Measurements from ENCODE around the gene POLR2M.
A peak's percentile ranks its signal among the peaks of the same experiment; 100 is the strongest.

The POLR2M gene

DNA sequence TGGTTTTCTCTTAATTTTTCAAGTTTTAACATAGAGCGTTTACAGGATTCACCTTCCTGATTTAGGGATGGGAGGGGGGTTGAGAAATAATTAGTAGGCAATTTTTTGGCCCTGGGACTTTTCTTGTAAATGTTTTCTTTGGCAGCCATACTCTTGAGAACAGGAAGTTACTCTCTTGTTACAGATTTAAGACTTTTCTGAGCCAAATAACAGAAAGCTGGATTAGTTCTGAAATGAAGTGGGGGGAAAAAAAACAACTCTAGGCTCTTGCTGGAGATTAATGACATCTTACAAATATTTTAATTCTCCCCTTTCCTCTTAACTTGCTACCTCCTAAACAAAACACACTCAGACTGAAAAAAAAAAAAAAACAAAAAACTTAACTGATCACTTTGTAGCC is 13.8 kb upstream of the POLR2M start:
- DNase-seq, result no peak

DNA sequence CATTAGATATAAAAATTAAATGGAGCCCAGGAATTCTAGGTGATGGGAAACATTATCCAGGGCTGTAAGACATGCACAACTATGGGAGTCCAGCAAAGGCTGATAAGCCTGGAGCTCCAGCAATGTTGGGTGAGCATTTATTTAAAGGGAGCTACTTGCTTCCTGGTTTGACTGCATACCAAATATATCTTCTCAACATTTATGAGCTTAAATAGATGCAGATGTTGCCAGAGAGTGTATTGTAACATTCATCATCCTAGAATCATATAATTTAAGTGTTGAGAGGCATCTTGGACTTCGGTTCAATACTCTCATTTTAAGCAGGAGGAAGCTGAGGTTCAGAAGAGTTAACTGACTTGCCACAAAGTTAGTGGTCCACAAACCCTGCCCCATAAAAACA is 12.2 kb upstream of the POLR2M start:
- DNase-seq, result no peak

DNA sequence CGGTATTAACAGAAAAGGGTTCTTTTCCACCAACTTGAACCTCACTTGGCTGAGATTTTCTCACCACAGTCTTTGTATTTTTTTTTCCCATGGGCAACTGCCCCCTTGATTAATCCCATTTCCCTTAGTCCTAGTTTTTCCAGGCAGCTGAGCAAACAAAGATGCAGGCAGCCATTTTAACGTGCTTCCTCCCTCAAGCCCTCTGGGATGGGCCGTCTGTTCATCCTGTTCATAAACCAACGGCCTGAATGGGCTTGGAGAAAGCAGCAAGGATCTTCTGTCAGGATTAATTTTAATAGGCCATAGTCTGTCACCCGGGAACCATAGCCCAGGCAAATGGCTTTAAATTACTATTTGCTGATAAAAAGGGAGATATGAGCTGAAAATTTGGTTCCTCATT is 10.4 kb upstream of the POLR2M start:
- no peak for DNase-seq

DNA sequence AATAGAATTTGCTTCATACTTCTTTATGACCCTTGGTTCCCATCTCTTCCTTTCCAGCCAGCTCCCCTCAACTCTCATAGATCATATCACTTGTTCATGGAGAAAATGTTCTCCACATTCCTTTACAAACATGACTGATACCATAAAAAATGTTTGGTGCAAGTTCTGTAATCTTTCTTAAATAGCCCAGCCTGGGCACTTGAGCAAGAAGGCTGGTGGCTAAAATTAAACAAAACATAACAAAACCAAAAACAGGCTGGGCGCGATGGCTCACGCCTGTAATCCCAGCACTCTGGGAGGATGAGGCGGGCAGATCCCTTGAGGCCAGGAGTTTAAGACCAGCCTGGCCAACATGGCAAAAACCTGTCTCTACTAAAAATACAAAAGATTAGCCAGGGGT is 8.9 kb upstream of the POLR2M start:
- DNase-seq, result no peak

DNA sequence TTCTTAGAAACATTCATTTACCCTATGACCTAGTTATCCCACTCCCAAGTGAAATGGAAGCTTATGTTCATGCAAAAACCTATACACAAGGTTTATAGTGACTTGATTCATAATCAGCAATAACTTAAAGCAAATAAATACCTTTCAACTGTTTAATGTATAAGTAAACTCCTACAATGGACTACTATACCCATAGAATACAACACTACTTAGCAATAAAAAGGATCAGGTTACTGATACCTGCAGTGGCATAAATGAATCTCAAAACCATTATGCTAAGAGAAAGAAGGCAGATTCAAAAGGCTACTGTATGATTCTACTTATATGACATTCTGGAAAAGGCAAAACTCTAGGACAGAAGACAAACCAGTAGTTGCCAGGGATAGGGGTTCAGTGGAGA is 8.3 kb upstream of the POLR2M start:
- no peak for DNase-seq

DNA sequence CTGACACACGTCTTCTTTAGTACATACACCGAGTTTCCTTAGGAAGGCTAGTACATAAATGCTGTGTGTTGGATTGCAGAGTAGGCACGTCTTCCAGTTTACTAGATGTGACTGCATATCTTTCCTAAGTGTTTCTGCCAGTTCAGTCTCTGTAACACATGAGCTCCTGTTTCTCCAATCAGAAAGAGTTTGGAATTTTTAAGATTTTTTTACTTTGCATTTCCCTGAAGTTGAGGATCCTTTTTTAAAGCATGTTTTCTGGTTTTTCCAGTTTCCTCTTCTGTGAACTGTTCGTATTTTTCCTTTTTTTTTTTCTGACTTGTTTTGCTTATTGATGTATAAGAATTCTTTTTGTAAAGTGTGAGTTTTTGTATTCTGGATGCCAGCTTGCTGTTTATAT is 7.5 kb upstream of the POLR2M start:
- DNase-seq, result no peak

DNA sequence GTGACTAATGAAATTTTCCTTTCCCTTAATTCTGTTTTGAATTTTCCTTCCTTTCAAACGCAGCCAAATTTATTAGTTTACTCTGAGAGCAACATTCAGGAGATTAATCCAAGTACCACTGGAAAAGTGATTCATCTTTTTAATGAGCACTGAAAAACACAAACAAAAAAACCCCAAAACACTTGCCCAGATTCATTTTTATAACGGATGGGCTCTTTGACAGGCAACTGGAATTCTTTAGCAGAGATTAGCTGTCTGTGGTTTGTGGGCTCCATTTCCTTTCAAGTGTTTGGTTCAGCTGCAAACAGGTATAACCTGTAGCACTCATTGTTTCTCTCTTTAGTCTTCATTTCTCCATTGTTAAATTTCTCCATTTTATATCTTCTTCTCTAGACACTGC is 3.1 kb upstream of the POLR2M start:
- DNase-seq, result no peak

DNA sequence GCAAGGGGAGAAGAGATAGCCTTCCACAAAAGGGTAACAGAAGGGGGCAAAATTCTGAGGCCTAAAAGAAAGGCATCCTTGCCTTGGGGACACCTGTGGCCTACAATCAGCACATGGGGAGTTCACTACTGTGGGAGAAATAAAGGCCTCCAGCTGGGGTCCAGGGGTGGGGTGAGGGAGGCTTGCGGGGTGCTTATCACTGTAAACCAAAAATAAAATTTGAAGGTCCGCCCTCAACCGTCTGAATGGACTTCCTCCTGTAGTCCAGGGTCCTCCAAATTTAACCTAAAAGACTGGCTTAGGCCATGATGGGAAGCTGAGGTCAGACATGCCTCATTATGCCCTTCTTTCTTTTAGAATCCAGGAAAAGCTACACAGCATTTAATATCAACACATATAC is 2.1 kb upstream of the POLR2M start:
- DNase-seq, result no peak

DNA sequence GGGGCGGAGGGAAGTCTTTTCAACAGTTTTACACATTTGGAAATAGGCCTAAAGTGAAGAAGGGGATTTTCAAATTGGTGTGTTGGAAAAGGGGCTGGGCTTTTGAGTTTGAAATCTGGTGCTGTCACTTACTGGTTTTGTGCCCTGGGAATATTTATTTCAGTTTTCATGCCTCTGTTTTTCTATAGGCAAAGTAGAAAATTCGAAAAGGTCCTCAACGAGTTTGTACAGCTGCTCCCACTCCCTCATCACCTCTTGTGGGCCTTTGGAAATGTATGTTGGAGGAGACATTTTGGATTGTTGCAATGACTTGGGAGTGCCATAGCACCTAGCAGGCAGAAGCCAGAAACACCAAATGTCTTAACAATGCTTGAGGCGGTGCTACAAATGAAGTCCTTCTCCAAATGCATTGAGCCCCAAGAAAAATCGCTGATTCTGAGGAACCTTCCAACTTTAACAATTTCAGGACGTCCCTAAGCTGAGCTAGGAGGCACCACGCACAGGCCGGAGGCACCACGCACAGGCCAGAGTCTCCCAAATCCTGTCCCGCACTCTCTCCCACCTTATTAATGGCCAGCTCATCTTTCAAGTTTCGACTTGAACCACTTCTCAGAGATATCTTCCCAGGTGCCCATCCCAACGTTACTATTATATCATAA is 639 bp upstream of the POLR2M start:
- no peak for DNase-seq

DNA sequence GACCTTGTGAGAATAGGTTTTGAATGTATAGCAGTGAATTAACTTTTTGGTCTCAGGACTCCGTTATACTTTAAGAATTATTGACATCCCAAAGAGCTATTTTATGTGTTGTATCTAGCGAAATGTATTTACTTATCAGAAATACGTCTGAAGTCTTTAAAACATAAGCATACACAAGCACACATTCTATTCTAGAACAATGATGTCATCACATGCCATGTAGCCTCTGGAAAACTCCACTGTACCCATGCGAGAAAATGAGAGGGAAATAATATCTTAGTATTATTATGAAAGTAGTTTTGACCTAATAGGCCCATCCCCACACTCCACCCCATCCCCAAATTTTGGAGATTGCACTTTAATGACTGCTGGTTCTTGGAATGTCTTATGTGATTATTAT is 1.5 kb downstream of the POLR2M start:
- no peak for DNase-seq

DNA sequence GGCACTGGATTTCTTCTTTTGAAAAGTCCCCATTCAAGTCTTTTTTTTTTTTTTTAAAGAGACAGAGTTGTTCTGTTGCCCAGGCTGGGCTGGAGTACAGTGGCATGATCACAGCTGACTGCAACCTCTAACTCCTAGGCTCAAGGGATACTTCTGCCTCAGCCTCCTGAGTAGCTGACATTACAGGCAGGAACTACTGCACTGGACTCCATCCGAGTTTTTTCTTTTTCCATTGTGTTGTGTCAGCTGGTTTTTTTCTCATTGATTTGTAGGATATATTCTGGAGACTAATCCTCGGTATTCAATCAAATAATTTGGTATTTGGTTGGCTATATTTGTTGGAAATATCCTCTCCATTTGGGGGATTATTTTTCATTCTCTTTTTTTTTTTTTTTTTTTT is 11.8 kb downstream of the POLR2M start:
- DNase-seq, result no peak

DNA sequence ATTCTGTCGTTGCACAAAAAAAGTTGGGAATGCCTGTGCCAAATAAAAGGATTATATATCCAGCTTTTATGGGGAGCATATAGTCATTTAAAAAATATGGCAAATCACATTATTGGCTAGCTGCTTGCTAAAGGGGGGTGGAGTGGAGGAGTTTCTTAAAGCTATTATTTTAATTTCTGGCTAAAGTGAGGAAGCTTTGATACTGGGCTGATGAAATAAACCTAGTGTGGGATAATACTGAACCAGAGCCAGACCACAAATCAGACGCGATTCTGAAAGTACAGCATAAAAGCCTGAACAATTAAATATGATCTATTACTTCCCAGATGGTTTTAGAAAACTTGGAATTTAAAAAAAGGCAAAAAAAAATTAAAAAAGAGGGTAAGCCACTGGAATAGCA is 14.4 kb downstream of the POLR2M start:
- DNase-seq, result no peak

DNA sequence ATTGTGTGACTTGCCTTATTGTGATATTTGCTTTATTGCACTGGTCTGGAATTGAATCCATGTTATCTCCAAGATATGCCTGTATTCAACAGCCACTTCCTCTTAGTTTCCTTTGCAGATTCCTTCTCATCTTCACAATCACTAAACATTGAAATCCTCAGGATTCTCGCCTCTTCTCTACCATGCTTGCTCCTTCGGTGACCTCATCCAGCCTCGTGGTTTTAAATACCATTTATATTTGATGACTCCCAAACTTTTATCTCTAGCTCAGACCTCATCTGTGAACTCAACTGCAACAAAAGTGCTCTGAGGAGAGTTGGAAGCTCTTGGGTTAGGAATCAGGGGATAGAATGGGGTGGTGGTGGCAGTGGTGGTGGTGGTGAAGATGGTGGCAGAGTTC is 19.9 kb downstream of the POLR2M start:
- DNase-seq, result no peak

DNA sequence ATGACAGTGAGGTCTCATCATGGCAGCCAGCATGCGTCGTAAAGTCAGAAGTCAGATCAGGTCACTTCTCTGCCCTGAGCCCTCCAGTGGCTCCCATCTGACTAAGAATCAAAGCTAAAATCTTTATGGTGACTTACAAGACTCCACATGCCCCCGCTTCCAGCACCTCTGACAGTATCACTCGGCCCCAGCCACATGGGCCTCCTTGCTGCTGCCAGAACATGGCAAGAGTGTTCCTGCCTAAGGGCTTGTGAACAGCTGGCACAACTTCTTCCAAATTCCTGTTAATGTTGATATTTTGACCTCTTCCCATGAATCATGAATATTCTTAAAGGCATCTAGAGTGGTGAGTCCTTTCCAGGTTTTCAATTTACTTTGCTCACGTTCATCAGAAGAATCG is 20.5 kb downstream of the POLR2M start:
- no peak for DNase-seq

DNA sequence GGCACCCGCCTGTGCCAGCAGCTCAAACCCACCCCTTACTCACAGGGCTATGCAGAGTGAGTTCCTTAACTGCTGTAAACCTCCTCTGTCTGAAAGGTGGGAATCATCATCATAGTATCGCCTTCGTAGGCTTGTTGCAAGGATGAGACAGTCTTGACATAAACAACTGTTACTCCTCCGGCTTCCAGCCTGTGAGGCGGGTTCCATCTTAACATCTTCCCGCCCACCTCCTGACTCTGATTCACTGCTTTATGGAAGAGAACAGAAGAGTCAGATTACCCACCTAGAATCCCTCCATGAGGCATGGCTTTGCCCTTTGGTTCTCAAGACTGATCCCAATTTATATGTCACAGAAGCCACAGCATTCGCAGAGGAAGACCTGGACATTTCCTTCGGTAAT is 21.9 kb downstream of the POLR2M start:
- no peak for DNase-seq

DNA sequence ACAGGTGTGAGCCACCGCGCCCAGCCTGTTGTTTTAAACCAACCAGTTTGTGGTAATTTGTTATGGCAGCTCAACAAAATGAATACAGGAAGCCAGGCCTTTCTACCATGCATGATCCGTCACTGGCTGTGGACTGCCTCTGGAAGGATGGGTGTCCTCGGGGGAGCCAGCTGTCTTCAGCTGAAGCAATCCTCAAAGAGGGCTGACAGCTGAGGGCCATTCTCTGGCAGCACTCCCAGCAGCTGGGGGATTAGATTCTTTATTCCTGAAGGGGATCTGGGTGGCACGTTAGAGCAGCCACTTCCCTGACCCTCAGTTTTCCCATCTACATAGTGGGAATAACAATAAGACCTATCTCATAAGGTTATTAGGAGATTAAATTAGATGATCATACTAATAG is 24.4 kb downstream of the POLR2M start:
- no peak for DNase-seq

DNA sequence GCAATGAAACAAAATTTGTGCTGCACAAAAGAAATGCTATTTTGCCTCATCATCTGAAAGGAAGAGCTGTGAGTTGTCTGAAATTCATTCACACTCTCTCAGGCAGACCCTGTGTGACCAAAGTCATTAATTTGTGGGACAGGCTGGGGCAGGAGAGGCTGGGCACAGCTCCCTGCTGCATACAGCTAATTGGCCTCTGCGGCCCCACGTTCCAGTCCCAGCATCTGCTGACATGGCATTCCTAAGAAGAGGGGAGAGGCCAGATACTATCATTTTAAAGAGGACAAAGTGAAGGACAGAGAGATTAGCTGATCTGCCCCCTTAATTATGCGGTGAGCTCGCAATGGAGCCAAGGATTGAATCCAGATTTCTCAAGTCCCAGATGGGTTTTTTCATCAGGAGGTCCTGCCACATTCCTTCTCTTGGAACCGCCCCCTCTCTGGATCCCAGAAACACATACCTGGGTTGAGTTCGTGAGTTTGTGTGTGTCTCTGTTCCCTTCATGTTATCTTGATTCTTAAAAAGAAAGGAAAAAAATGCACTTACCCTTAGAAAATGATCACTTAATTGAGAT is 25.1 kb downstream of the POLR2M start:
- no peak for DNase-seq

DNA sequence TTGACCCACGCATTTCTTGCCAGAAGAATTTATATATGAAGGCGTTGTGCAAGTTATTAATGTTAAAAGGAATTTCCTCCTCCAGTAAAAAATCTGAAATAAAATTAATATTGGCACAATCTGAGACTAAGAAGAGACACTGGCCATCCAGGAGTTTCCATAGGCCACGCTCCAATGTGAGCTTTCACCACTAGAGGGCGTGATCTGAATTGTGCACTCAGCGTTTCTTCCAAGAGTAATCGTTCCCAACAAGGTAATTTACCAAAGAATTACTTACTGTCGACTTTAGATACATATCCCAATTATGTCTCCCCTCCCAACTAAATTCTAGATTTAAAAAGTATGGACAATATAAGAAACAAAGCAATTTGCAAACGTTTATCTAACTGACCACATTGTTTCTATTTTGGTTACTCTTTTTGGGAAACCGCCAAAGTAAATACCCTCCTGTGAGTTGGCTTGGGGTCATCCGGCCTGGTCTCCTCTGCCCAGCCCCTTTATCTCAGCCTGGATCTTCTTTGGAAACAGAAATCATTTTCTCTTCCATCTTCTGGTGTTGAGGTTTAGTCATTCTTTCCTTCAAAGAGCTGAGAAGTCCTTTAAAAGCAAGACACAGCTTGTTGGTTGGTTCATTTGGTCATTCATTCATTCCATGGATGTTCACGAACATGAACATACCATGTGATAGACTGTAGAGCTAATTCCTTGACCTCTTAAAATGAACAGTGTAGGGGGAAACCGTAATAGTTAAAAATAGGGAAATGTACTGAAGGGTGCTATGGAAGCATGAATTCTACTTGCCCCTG is 26.2 kb downstream of the POLR2M start:
- DNase-seq, result peak; percentile 65

DNA sequence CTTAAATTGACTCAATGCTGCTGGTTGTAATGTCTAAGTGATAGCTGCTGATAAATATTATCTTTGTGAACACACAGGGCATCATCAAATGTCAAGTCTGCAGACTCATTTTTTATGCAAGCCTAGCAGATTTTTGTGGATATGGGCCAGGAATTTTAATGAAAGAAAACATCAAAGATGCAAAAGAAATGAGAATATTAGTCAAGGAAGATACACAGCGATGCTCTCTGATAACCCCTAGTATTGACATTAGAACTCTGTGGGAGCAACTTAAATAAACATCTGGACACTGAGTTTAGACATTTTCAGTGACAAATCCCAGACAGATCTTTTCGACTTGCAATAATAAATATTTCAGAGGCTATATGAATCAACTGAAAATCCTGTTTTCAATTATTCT is 28.3 kb downstream of the POLR2M start:
- no peak for DNase-seq

DNA sequence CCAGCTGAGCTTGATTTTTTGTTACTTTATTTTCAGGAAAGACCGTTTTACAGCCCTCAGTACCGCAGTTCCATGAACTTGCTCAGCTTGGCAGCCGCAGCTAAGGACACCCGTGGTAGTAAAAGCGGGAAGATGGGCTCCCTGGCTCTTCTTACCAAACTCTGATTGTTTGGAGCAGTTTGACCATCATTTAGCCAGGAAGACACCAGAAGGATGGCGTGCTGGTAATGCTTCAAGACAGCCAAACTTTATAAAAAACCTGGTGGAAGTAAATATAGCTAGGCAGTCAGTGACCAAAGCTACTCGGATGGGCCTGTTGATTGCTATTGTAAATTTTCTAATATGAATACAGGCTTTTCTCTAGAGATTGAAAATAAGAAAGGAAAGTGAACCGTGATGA is 28.9 kb downstream of the POLR2M start:
- DNase-seq, result no peak

DNA sequence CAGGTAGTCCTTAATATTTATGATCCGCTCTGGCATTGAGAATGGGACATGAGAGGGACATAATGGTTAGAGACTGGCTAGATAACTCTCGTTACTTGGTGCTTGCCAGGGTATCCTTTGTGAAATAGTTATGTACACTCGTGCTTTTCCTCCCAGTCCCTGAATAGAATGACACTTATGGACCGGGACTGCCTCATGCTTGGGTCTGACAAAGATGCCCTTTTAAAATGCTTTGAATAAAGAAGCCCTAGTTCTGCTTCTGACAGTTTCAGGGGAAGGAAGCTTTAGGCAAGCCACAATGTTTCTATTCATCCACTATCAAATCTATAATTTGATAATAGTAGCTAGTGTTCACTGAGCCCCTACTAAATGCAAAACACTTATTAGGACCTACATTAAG is 29.4 kb downstream of the POLR2M start:
- no peak for DNase-seq

DNA sequence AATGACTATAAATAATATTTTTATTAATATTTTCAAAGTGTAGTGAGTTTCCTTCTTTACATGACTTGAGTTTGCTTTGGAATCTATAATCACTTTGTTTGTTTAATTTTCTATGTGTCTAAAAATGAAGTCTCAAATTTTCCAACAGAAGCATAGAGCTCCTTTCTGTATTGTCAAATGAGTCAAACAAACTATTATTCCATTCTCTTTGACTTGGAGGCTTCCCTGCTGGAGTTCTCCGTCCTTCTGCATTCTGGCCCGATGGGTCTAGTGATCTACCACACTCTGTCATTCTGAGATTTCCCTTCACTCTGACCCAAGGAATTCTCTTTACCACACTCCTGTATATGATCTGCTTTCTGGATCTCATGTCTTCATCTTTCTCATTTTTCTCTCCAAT is 30.1 kb downstream of the POLR2M start:
- DNase-seq, result no peak

DNA sequence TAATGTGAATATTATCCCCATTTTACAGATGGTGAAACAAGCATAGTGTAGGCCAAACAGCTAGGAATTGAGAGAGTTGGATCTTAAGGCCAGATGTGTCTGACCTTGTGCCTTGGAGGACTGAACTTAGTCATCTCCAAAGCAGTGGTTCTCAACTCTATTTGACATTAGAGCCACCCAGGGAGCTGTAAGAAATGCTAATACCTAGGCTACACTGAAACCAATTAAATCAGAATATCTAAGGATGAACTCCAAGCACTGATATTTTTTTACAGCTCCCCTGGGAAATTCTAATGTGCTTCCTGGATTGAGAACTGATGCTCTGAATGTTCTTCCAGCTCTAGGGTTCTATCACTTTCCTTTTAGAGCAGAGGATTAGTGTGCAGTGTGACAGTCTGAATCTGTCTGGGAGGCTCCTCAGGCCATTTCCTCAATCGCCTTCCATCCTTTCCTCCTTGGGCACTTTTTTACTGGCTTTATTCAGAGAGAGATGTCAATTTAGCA is 32.3 kb downstream of the POLR2M start:
- no peak for DNase-seq

DNA sequence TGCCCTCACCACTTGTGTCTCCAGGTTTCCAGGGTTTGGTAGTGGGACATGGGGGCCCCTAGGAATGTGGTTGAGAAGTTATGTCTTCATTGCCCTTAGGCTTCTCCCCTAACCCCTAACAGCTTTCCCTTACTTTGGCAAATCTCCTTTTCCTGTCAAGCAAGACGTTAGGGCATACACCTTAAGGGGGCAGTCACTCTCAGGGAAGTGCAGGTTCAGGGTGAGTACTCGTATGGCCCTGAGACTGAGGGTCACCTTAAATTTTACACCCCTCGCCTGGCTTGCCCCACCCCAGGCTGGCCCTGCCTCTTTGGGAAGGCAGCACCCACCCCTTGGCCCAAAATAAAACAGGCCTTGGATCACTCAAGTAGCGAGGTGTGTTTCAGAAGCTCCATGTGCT is 33.5 kb downstream of the POLR2M start:
- no peak for DNase-seq

Measured in activated CD8-positive, alpha-beta memory T cell treated with anti-CD3 and anti-CD28 coated beads for 24 hours (primary cell).